Activated CD4-positive, alpha-beta memory T cell treated with anti-CD3 and anti-CD28 coated beads for 36 hours (primary cell): Measurements from ENCODE around the gene INSL3. TPM values are rescaled to one million over a fixed set of nuclear protein-coding genes. Genes with fewer than 3 reads are reported as not detected.
A peak's percentile ranks its signal among the peaks of the same experiment; 100 is the strongest.

Experiments used
- CTCF ChIA-PET: fragments of 350-600 bp; sonication (Branson Sonifier 250); formaldehyde crosslinking; loops from one replicate; lab custom pipeline; 2021; ENCODE audit warnings: antibody characterized with exemption, inconsistent platforms; lab: Charles Lee
- POLR2A ChIA-PET: fragments of 350-600 bp; sonication (Branson Sonifier 250); formaldehyde crosslinking; loops from one replicate; lab custom pipeline; 2021; ENCODE audit warnings: antibody characterized with exemption; lab: Charles Lee
- DNase-seq: peaks from one replicate; pipeline ENCODE4 v3.0.0-alpha.2; 2020
- H3K27ac Mint-ChIP-seq: one replicate; pipeline ENCODE4 v1.8.0; 2021; ENCODE audit warnings: mixed read lengths
- H3K27me3 Mint-ChIP-seq: one replicate; pipeline ENCODE4 v1.8.0; 2021; ENCODE audit warnings: mixed read lengths
- H3K36me3 Mint-ChIP-seq: one replicate; pipeline ENCODE4 v1.8.0; 2021; ENCODE audit warnings: mixed read lengths
- H3K4me1 Mint-ChIP-seq: one replicate; pipeline ENCODE4 v1.8.0; 2021; ENCODE audit warnings: low read depth, mixed read lengths
- H3K4me3 Mint-ChIP-seq: one replicate; pipeline ENCODE4 v1.8.0; 2021; ENCODE audit warnings: mild to moderate bottlenecking, mixed read lengths
- H3K9me3 Mint-ChIP-seq: one replicate; pipeline ENCODE4 v1.8.0; 2021; ENCODE audit warnings: mixed read lengths
- intact Hi-C: fragments of 100-400 bp; cut with micrococcal nuclease; formaldehyde crosslinking; loops from one replicate; pipeline ENCODE4 v1.15.1; 2023
- total RNA-seq, 2 experiments: library from RNA; stranded (reverse); gene quantifications; one replicate each; pipeline ENCODE4 v1.2.3, GENCODE V29; 2021

INSL3 gene
- total RNA-seq, 2 experiments from 2014 or later, result 6.8 to 8.3 TPM

DNA sequence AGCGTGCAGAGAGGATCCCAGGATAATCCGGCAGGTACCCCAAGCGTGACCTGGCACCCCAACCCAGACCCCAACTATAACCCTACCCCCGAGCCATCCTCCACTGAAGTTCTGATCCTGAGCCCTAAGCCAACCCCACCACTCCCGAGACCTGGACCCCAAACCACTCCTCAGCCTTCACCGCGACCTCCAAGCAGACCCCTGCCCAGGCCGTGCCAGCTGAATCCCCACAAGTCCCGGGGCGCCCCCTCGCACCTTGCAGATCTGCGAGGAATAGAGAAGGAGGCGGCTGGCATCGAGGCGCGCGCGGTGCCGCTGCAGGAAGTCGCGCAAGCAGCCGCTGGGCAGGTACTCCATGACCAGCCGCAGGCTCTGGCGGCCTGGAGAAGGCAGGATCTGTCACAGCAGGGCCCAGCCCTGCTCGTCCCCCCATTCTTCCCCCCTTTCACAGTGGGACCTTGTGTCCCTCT, 10.1 kb upstream of the INSL3 start:
- peaks cover 2% of the 10 kb centered on the region for H3K9me3 Mint-ChIP-seq
- DNase-seq, result no peak
- no peak overlapping the region for H3K4me3 Mint-ChIP-seq
- no peaks in the 10 kb centered on the region for H3K27me3 Mint-ChIP-seq
- peaks cover 70% of the 10 kb centered on the region for H3K36me3 Mint-ChIP-seq
- H3K4me1 Mint-ChIP-seq, result no peaks in the 10 kb centered on the region
- intact Hi-C loops, result no loop called here
- no peak overlapping the region for H3K27ac Mint-ChIP-seq
- CTCF ChIA-PET, result interaction anchor here (0.6 kb wide), 1 partner anchor 28 kb away, joined by 3 read pairs; the partner anchor contains the start of gene RPL18A
- POLR2A ChIA-PET, result interaction anchor here (1.0 to 1.1 kb wide), 2 partner anchors 16 to 18 kb away, joined by 3 to 4 read pairs; partner anchors contain the start of gene JAK3

DNA sequence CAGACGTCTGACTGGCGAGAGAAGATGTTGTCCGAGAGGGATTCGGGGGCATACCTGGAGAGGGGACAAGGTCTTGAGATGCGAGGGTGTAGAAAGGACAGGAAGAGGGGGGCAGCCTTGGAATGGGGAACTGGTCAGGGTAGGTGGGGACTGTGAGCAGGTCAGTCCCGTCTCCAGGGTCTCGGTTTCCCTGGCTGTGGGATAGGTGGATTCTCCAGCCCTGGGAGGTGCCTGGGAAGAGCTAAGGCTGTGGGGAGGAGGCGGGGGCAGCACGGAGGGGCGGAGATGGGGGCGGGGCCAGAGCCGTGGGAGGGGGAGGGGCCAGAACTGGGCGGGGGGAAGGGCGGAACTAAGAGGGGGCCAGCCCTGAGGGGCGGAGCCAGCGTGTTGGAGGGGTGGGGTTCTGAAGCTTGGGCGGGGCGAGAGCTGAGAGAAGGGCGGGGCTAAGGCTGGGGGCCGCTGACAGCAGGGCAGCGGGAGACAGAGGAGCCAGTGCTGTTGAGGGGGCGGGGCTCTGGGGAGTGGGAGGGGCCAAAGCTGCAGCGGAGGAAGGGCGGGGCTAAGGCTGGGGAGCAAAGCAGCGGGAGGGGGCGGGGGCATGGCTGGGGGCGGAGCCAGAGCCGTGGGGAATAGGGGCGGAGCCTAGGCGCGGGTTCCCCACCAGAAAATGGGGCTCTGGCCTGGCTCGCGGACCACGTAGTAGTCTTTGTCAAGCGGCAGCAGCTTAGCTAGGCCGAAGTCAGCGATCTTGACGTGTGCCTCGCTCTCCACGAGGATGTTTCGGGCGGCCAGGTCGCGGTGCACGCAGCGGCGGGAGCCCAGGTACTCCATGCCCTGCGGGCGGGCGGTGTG, 9.5 kb upstream of the INSL3 start:
- intact Hi-C loops, result no loop called here
- ChIA-PET POLR2A (interaction anchor here (1.0 to 1.1 kb wide), 3 partner anchors 17 to 29 kb away, joined by 3 to 4 read pairs (median 3); partner anchors contain the start of genes JAK3 and RPL18A), CTCF (interaction anchor here (0.6 kb wide), 1 partner anchor 29 kb away, joined by 3 read pairs; the partner anchor contains the start of gene RPL18A)
- DNase-seq, result peak; percentile 75
- no peak overlapping the region for H3K27ac Mint-ChIP-seq
- no peaks in the 10 kb centered on the region for H3K27me3 Mint-ChIP-seq
- H3K36me3 Mint-ChIP-seq, result peaks cover 67% of the 10 kb centered on the region
- H3K4me3 Mint-ChIP-seq, result no peak overlapping the region
- H3K9me3 Mint-ChIP-seq, result peaks cover 2% of the 10 kb centered on the region
- no peaks in the 10 kb centered on the region for H3K4me1 Mint-ChIP-seq

DNA sequence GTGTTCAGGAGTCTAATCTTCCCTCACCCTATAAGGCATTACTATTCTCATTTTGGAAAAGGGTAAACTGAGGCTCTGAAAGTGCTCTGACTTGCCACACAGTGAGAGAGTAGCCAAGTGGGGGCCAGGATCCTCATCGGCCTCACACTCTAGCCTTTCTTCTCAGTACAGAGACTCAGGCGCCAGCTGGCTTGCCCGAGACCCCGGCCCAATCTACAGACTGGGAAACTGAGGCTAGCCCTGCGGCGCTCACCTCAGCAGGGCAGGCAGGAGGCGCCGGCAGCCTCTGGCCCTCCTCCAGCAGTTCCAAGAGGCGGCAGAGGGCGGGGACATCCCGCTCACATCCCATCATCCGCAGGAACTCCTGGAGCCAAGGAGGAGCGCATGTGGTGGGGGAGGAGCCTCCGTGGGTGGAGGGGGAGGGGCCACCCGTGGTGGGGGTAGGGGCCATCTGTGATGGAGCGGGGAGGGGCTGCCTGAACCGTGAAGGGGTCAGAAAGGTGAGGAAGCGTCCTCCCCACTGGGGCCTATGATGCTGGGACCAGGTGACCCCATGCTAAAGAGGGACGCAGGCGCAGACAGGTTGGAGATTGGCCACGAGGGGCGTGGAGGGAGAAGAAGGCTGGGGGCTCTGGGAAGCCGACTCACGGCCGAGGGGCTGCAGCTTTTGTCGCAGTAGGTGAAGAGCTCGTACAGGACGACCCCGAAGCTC, 8.7 kb upstream of the INSL3 start:
- Mint-ChIP-seq H3K36me3 (peaks cover 64% of the 10 kb centered on the region), H3K9me3 (peaks cover 2% of the 10 kb centered on the region), H3K27ac (no peak overlapping the region), H3K27me3 (no peaks in the 10 kb centered on the region), H3K4me3 (no peak overlapping the region), H3K4me1 (no peaks in the 10 kb centered on the region)
- DNase-seq, result no peak
- CTCF ChIA-PET, result interaction anchor here (0.9 kb wide), 1 partner anchor 21 kb away, joined by 3 read pairs; no protein-coding TSS in a partner anchor
- intact Hi-C loops, result no loop called here
- POLR2A ChIA-PET, result interaction anchor here (1.0 to 1.1 kb wide), 2 partner anchors 18 to 29 kb away, joined by 3 to 4 read pairs; partner anchors contain the start of genes JAK3 and RPL18A

DNA sequence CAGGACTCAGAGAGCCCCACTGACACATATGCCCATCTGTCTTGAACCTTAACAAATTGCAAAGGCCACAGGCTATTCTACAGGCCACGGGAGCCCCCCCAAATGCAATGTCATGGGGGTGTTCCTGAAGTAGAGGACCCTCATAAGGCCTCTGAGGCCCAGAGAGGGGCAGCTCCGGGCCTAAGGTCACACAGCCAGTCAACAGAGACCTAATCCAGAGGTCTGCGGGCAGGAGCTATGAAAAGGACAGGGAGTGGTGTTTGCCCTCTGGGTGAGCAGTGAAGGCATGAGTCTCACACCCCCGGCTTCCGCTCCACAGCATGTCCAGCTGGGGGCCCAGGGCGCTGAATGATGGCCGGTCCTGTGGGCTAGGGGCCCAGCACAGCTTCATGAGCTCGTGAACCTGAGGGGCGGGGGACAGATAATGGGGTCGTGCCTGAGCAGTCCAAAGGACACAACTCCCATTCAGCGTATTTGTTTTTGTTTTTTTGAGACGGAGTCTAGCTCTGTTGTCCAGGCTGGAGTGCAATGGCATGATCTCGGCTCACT, 5.3 kb upstream of the INSL3 start:
- H3K27me3 Mint-ChIP-seq, result no peaks in the 10 kb centered on the region
- H3K4me1 Mint-ChIP-seq, result no peaks in the 10 kb centered on the region
- H3K27ac Mint-ChIP-seq, result no peak overlapping the region
- DNase-seq, result no peak
- no peaks in the 10 kb centered on the region for H3K9me3 Mint-ChIP-seq
- ChIA-PET CTCF (no interaction called here), POLR2A (interaction anchor here (1.6 to 1.9 kb wide), 2 partner anchors 8 to 20 kb away, joined by 4 to 6 read pairs; no protein-coding TSS in a partner anchor)
- intact Hi-C loops, result no loop called here
- no peak overlapping the region for H3K4me3 Mint-ChIP-seq
- H3K36me3 Mint-ChIP-seq, result peaks cover 42% of the 10 kb centered on the region

DNA sequence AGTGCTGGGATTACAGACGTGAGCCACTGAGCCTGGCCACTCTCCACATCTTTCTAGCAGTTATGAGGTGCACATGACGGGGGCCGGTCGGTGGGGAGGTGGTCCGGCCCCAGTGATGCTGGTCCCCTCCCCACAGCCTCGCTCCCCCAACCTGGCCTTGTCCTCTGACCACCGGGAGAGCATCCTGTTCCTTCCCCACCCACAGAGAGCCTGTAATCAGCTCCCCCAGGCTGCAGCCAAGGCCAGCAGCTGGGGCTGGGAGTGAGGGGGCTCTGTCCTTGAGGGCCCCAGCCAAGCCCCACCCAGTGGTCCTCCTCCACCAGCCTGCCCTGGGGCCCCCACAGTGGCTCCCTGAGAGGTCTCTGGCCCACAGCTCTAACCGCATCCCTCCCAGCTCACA, 3.0 kb upstream of the INSL3 start:
- Mint-ChIP-seq H3K4me1 (no peaks in the 10 kb centered on the region), H3K36me3 (peaks cover 24% of the 10 kb centered on the region), H3K4me3 (no peak overlapping the region), H3K9me3 (no peaks in the 10 kb centered on the region), H3K27ac (no peak overlapping the region), H3K27me3 (no peaks in the 10 kb centered on the region)
- intact Hi-C loops, result no loop called here
- ChIA-PET CTCF (no interaction called here), POLR2A (interaction anchor here (0.8 to 1.5 kb wide), 4 partner anchors 8 to 73 kb away, joined by 3 to 5 read pairs (median 4); partner anchors contain the start of gene FCHO1)
- no peak for DNase-seq

DNA sequence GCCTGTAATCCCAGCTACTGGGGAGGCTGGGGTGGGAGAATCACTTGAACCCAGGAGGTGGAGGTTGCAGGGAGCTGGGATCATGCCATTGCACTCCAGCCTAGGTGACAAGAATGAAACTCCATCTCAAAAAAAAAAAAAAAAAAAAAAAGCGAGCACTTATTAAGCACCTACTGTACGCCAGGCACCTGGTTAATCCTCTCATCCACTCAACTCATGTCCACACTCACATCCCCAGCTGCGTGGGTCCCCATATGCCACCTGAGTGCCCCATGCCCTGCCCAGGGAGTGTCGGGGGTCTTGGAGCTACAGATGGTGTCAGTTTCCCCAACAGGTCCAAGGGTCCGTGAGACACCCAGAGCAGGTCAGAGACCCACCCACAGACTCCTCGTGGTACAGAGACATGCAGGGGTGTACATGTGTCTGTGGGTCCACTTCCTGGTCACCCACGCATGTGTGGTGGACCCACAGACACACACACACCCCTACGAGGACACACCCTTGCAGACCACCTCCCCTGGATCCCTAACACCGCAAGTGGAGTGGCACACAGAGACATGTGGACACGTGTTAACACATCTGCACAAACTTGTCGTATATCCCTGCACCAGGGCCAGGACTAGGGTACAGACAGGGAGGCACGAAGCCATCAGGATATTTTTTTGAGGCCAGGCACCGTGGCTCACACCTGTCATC, 3.5 kb downstream of the INSL3 start:
- H3K4me3 Mint-ChIP-seq, result no peak overlapping the region
- no peak for DNase-seq
- H3K9me3 Mint-ChIP-seq, result no peaks in the 10 kb centered on the region
- POLR2A ChIA-PET, result no interaction called here
- CTCF ChIA-PET, result no interaction called here
- H3K27ac Mint-ChIP-seq, result peak overlapping the region; percentile 33
- no peaks in the 10 kb centered on the region for H3K27me3 Mint-ChIP-seq
- intact Hi-C loops, result no loop called here
- peaks cover 1% of the 10 kb centered on the region for H3K36me3 Mint-ChIP-seq
- peaks cover 1% of the 10 kb centered on the region for H3K4me1 Mint-ChIP-seq

DNA sequence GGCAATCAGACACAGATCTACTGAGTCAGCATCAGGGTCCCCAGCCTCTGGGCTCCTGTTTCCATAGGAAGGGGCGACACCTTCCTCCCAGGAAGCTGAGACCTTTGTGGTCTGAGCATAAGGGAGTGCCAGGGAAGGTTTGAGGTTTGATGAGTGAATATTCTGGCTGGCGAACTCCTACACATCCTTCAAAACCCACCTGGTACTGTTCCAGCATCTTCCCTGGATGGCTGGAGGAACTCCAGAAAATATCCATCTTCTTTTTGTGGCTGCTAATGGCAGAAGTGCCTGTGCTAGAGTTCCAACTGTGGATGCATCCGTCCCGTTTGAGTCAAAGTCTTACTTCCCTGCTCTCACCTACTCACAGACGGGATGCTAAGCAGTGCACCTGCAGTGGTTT, 9.2 kb downstream of the INSL3 start:
- POLR2A ChIA-PET, result no interaction called here
- CTCF ChIA-PET, result no interaction called here
- no peak for DNase-seq
- Mint-ChIP-seq H3K36me3 (peaks cover 1% of the 10 kb centered on the region), H3K27ac (no peak overlapping the region), H3K4me3 (no peak overlapping the region), H3K4me1 (peaks cover 8% of the 10 kb centered on the region), H3K9me3 (no peaks in the 10 kb centered on the region), H3K27me3 (no peaks in the 10 kb centered on the region)
- intact Hi-C loops, result no loop called here

DNA sequence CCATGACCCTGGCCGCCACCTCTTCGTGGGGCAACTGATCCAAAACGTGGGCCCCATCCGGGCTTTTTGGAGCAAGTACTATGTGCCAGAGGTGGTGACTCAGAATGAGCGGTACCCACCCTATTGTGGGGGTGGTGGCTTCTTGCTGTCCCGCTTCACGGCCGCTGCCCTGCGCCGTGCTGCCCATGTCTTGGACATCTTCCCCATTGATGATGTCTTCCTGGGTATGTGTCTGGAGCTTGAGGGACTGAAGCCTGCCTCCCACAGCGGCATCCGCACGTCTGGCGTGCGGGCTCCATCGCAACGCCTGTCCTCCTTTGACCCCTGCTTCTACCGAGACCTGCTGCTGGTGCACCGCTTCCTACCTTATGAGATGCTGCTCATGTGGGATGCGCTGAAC, 9.6 kb downstream of the INSL3 start:
- Mint-ChIP-seq H3K4me3 (no peak overlapping the region), H3K4me1 (peaks cover 8% of the 10 kb centered on the region), H3K36me3 (peaks cover 1% of the 10 kb centered on the region), H3K27ac (no peak overlapping the region), H3K9me3 (no peaks in the 10 kb centered on the region), H3K27me3 (no peaks in the 10 kb centered on the region)
- DNase-seq, result no peak
- intact Hi-C loops, result no loop called here
- POLR2A ChIA-PET, result no interaction called here
- CTCF ChIA-PET, result no interaction called here

DNA sequence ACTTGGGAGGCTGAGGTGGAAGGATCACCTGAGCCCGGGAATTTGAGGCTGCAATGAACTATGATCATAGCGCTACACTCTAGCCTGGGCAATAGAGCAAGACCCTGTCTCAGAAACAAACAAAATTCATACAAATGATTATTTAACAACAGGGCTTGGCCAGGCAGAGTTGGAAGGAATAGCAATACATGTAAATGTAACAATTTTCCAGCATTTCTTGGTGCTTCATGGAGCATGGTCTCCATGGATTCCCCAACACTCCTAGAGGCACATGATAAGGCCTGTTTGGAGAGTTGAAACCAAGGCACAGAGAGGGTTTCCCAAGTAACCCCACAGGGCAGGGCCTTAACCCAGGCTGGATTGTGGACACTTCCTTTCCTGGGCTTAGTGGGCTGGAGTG, 10.2 kb downstream of the INSL3 start:
- Mint-ChIP-seq H3K4me1 (peaks cover 8% of the 10 kb centered on the region), H3K27me3 (no peaks in the 10 kb centered on the region), H3K9me3 (no peaks in the 10 kb centered on the region), H3K36me3 (no peaks in the 10 kb centered on the region), H3K4me3 (no peak overlapping the region), H3K27ac (no peak overlapping the region)
- DNase-seq, result no peak
- intact Hi-C loops, result no loop called here
- CTCF ChIA-PET, result no interaction called here
- POLR2A ChIA-PET, result no interaction called here

DNA sequence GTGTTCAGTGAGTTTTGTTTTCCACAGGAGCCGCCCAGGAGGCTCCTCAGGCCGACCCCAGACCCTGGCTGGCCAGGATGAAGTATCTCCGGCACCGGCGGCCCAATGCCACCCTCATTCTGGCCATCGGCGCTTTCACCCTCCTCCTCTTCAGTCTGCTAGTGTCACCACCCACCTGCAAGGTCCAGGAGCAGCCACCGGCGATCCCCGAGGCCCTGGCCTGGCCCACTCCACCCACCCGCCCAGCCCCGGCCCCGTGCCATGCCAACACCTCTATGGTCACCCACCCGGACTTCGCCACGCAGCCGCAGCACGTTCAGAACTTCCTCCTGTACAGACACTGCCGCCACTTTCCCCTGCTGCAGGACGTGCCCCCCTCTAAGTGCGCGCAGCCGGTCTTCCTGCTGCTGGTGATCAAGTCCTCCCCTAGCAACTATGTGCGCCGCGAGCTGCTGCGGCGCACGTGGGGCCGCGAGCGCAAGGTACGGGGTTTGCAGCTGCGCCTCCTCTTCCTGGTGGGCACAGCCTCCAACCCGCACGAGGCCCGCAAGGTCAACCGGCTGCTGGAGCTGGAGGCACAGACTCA, 13.5 kb downstream of the INSL3 start:
- Mint-ChIP-seq H3K36me3 (no peaks in the 10 kb centered on the region), H3K27ac (no peak overlapping the region), H3K9me3 (no peaks in the 10 kb centered on the region), H3K4me3 (no peak overlapping the region), H3K27me3 (no peaks in the 10 kb centered on the region), H3K4me1 (peaks cover 15% of the 10 kb centered on the region)
- CTCF ChIA-PET, result interaction anchor here (0.7 kb wide), 1 partner anchor 48 kb away, joined by 3 read pairs; no protein-coding TSS in a partner anchor
- no peak for DNase-seq
- POLR2A ChIA-PET, result interaction anchor here (1.0 kb wide), 1 partner anchor 41 kb away, joined by 5 read pairs; the partner anchor contains the start of gene JAK3
- intact Hi-C loops, result no loop called here

DNA sequence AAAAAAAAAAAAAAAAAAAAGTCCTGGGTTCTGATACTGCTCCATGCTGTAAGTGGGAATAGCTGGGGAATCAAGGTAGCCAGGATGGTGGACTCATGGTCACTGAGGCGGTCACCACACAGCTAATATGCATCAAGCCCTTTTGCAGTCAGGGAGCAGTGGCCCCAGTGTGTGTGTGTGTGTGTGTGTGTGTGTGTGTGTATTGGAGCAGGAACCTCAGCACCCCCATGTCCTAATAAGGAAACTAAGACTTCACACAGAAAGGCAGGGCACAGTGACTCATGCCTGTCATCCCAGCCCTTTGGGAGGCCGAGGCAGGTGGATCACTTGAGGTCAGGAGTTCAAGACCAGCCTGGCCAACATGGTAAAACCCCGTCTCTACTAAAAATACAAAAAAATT, 14.4 kb downstream of the INSL3 start:
- no peaks in the 10 kb centered on the region for H3K36me3 Mint-ChIP-seq
- ChIA-PET POLR2A (no interaction called here), CTCF (no interaction called here)
- H3K27me3 Mint-ChIP-seq, result no peaks in the 10 kb centered on the region
- no peak overlapping the region for H3K4me3 Mint-ChIP-seq
- no peaks in the 10 kb centered on the region for H3K9me3 Mint-ChIP-seq
- H3K4me1 Mint-ChIP-seq, result peaks cover 19% of the 10 kb centered on the region
- H3K27ac Mint-ChIP-seq, result no peak overlapping the region
- peak; percentile 43 for DNase-seq
- intact Hi-C loops, result no loop called here
